ENCODE data around the gene UNC93B1.

GRCh38 chr11:68044145-68044813 is 40.4 kb upstream of the UNC93B1 start:
- TF ChIP-seq CTCF (IDR thresholded peaks at IDR 0.05) (no peak), POLR2AphosphoS5 (IDR thresholded peaks at IDR 0.05) (no peak), EP300 (IDR thresholded peaks at IDR 0.05) (no peak)

Data from upper lobe of left lung (tissue), 4 donors.